Measurements from ENCODE around the gene EPHA2.

EPHA2 gene

GRCh38 chr1:16146279-16147155 is 9.4 kb downstream of the EPHA2 start:
- Histone ChIP-seq H3K9ac (ENCODE audit: low read length in 2 of 2) (peak overlapping the region; percentile 39 to 62), H3K27ac (ENCODE audit: low read length) (peak overlapping the region; percentile 75), H3K9me3 (ENCODE audit: control insufficient read depth in 2 of 2, low read length in 2 of 2) (no peaks in the 10 kb centered on the region), H3K4me3 (ENCODE audit: low read length in 2 of 2) (peak overlapping the region; percentile 54 to 71), H3K4me1 (ENCODE audit: control insufficient read depth, insufficient read depth, low read length) (peaks cover 46% of the 10 kb centered on the region), H3K36me3 (ENCODE audit: control insufficient read depth in 2 of 2, insufficient read depth in 2 of 2, low read length in 2 of 2) (peaks cover 2 to 10% of the 10 kb centered on the region in 2 donors), H3K27me3 (ENCODE audit: control insufficient read depth in 1 of 2, insufficient read depth in 2 of 2, low read length in 2 of 2) (no peaks in the 10 kb centered on the region)

GRCh38 chr1:16145662-16146278 is 10.1 kb downstream of the EPHA2 start:
- Histone ChIP-seq H3K9ac (ENCODE audit: low read length in 2 of 2) (peak overlapping the region; percentile 39 to 62), H3K4me3 (ENCODE audit: low read length in 2 of 2) (peak overlapping the region; percentile 54 to 71), H3K4me1 (ENCODE audit: control insufficient read depth, insufficient read depth, low read length) (peaks cover 51% of the 10 kb centered on the region)

GRCh38 chr1:16145030-16145661 is 10.7 kb downstream of the EPHA2 start:
- Histone ChIP-seq H3K4me1 (ENCODE audit: control insufficient read depth, insufficient read depth, low read length) (peaks cover 52% of the 10 kb centered on the region), H3K9ac (ENCODE audit: low read length in 2 of 2) (no peak overlapping the region), H3K27ac (ENCODE audit: low read length) (peak overlapping the region; percentile 75), H3K36me3 (ENCODE audit: control insufficient read depth in 2 of 2, insufficient read depth in 2 of 2, low read length in 2 of 2) (peaks cover 2 to 7% of the 10 kb centered on the region in 2 donors), H3K4me3 (ENCODE audit: low read length in 2 of 2) (peak overlapping the region in 1 of 2 donors; percentile 71), H3K9me3 (ENCODE audit: control insufficient read depth in 2 of 2, low read length in 2 of 2) (no peaks in the 10 kb centered on the region), H3K27me3 (ENCODE audit: control insufficient read depth in 1 of 2, insufficient read depth in 2 of 2, low read length in 2 of 2) (no peaks in the 10 kb centered on the region)

More at GRCh38 chr1:16145662-16146278, 10.1 kb downstream of the EPHA2 start:
- no peaks in the 10 kb centered on the region for H3K9me3 ChIP-seq (ENCODE audit: control insufficient read depth in 2 of 2, low read length in 2 of 2)
- H3K36me3 ChIP-seq (ENCODE audit: control insufficient read depth in 2 of 2, insufficient read depth in 2 of 2, low read length in 2 of 2): peaks cover 2 to 10% of the 10 kb centered on the region in 2 donors
- no peaks in the 10 kb centered on the region for H3K27me3 ChIP-seq (ENCODE audit: control insufficient read depth in 1 of 2, insufficient read depth in 2 of 2, low read length in 2 of 2)
- H3K27ac ChIP-seq (ENCODE audit: low read length): peak overlapping the region; percentile 75

DNA sequence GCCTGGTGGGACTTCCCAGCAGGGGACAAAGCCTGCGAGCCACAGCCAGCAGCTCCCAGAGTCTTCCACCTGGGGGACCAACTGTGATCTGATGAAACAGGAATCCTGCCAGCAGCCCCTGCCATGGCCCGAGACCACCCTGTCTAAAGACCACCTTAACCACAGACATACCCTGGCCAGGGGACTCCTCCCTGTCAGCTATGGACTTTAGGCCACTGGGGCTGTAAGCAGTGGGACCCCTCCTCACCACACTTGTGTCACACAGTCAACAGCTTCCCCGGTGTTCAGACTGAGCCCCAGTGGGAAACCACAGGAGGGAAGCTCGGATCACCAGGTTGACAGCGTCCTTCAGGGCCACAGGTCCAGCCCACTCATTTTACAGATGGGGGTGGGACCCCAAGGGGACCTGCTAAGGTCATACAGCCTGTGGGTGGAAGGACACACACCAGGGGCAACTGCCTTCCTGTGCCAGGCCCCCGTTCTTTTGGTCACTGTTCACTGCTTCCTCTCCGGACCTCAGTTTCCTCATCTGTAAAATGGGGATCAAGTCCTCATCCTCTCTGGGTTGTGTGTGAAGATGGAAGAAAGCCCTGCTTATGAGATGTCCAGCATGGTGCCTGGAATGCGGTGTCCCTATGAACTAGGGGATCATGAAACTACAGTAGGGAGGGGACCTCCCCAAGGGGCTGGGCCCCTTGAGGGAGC is 11.4 kb downstream of the EPHA2 start:
- Histone ChIP-seq H3K27me3 (ENCODE audit: control insufficient read depth in 1 of 2, insufficient read depth in 2 of 2, low read length in 2 of 2) (no peaks in the 10 kb centered on the region), H3K9me3 (ENCODE audit: control insufficient read depth in 2 of 2, low read length in 2 of 2) (no peaks in the 10 kb centered on the region), H3K4me3 (ENCODE audit: low read length in 2 of 2) (no peak overlapping the region), H3K36me3 (ENCODE audit: control insufficient read depth in 2 of 2, insufficient read depth in 2 of 2, low read length in 2 of 2) (peaks cover 2 to 7% of the 10 kb centered on the region in 2 donors), H3K4me1 (ENCODE audit: control insufficient read depth, insufficient read depth, low read length) (peaks cover 59% of the 10 kb centered on the region), H3K27ac (ENCODE audit: low read length) (peak overlapping the region; percentile 75), H3K9ac (ENCODE audit: low read length in 2 of 2) (no peak overlapping the region)

GRCh38 chr1:16143566-16144324 is 12.1 kb downstream of the EPHA2 start:
- no peak overlapping the region for H3K4me3 ChIP-seq (ENCODE audit: low read length in 2 of 2)
- H3K9ac ChIP-seq (ENCODE audit: low read length in 2 of 2): no peak overlapping the region
- H3K9me3 ChIP-seq (ENCODE audit: control insufficient read depth in 2 of 2, low read length in 2 of 2): no peaks in the 10 kb centered on the region
- H3K4me1 ChIP-seq (ENCODE audit: control insufficient read depth, insufficient read depth, low read length): peaks cover 63% of the 10 kb centered on the region
- H3K27ac ChIP-seq (ENCODE audit: low read length): no peak overlapping the region
- H3K27me3 ChIP-seq (ENCODE audit: control insufficient read depth in 1 of 2, insufficient read depth in 2 of 2, low read length in 2 of 2): no peaks in the 10 kb centered on the region
- H3K36me3 ChIP-seq (ENCODE audit: control insufficient read depth in 2 of 2, insufficient read depth in 2 of 2, low read length in 2 of 2): peaks cover 2 to 7% of the 10 kb centered on the region in 2 donors

GRCh38 chr1:16143005-16143565 is 12.8 kb downstream of the EPHA2 start:
- Histone ChIP-seq H3K9ac (ENCODE audit: low read length in 2 of 2) (no peak overlapping the region), H3K9me3 (ENCODE audit: control insufficient read depth in 2 of 2, low read length in 2 of 2) (no peaks in the 10 kb centered on the region), H3K4me3 (ENCODE audit: low read length in 2 of 2) (no peak overlapping the region), H3K27me3 (ENCODE audit: control insufficient read depth in 1 of 2, insufficient read depth in 2 of 2, low read length in 2 of 2) (no peaks in the 10 kb centered on the region), H3K27ac (ENCODE audit: low read length) (no peak overlapping the region), H3K4me1 (ENCODE audit: control insufficient read depth, insufficient read depth, low read length) (peaks cover 63% of the 10 kb centered on the region), H3K36me3 (ENCODE audit: control insufficient read depth in 2 of 2, insufficient read depth in 2 of 2, low read length in 2 of 2) (peaks cover 0 to 3% of the 10 kb centered on the region in 2 donors)

GRCh38 chr1:16142383-16142995 is 13.4 kb downstream of the EPHA2 start:
- H3K4me3 ChIP-seq (ENCODE audit: low read length in 2 of 2): no peak overlapping the region
- no peaks in the 10 kb centered on the region for H3K27me3 ChIP-seq (ENCODE audit: control insufficient read depth in 1 of 2, insufficient read depth in 2 of 2, low read length in 2 of 2)
- H3K9ac ChIP-seq (ENCODE audit: low read length in 2 of 2): no peak overlapping the region
- no peaks in the 10 kb centered on the region for H3K9me3 ChIP-seq (ENCODE audit: control insufficient read depth in 2 of 2, low read length in 2 of 2)
- H3K36me3 ChIP-seq (ENCODE audit: control insufficient read depth in 2 of 2, insufficient read depth in 2 of 2, low read length in 2 of 2): peaks cover 3 to 5% of the 10 kb centered on the region in 2 donors
- peak overlapping the region; percentile 70 for H3K27ac ChIP-seq (ENCODE audit: low read length)
- peaks cover 63% of the 10 kb centered on the region for H3K4me1 ChIP-seq (ENCODE audit: control insufficient read depth, insufficient read depth, low read length)

GRCh38 chr1:16141573-16142336 is 14.1 kb downstream of the EPHA2 start:
- H3K27me3 ChIP-seq (ENCODE audit: control insufficient read depth in 1 of 2, insufficient read depth in 2 of 2, low read length in 2 of 2): no peaks in the 10 kb centered on the region
- H3K4me3 ChIP-seq (ENCODE audit: low read length in 2 of 2): peak overlapping the region in 1 of 2 donors; percentile 29
- peaks cover 57% of the 10 kb centered on the region for H3K4me1 ChIP-seq (ENCODE audit: control insufficient read depth, insufficient read depth, low read length)
- H3K9ac ChIP-seq (ENCODE audit: low read length in 2 of 2): peak overlapping the region in 1 of 2 donors; percentile 6
- H3K27ac ChIP-seq (ENCODE audit: low read length): peak overlapping the region; percentile 70
- H3K36me3 ChIP-seq (ENCODE audit: control insufficient read depth in 2 of 2, insufficient read depth in 2 of 2, low read length in 2 of 2): peaks cover 3 to 5% of the 10 kb centered on the region in 2 donors
- no peaks in the 10 kb centered on the region for H3K9me3 ChIP-seq (ENCODE audit: control insufficient read depth in 2 of 2, low read length in 2 of 2)

DNA sequence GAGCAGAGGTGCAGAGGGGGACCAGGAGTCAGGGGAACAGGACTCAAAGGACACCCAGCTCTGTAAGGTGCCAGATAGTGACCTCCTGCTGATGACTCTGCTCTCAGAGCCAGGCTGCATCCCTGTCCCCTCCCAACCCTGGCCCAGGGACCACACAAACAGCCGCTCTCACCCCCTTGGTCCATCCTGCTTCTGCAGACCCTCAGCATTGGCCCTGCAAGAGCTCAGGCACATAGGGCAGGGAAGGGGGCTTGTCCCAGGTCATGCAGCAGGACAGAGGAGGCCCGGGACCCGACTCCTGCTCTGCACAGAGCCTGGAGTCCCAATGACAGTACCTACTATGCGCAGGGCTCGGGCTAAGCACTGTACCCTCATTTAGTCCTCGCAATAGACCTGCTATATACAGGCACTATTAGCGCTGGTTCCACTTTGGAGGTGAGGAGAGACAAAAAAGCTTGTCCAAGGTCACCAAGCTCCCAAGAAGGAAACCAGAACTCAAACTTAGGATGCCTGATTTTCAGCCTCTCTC is 15.7 kb downstream of the EPHA2 start:
- H3K36me3 ChIP-seq (ENCODE audit: control insufficient read depth in 2 of 2, insufficient read depth in 2 of 2, low read length in 2 of 2): peaks cover 3 to 5% of the 10 kb centered on the region in 2 donors
- H3K27me3 ChIP-seq (ENCODE audit: control insufficient read depth in 1 of 2, insufficient read depth in 2 of 2, low read length in 2 of 2): no peaks in the 10 kb centered on the region
- H3K4me1 ChIP-seq (ENCODE audit: control insufficient read depth, insufficient read depth, low read length): peaks cover 41% of the 10 kb centered on the region
- H3K9me3 ChIP-seq (ENCODE audit: control insufficient read depth in 2 of 2, low read length in 2 of 2): no peaks in the 10 kb centered on the region
- H3K9ac ChIP-seq (ENCODE audit: low read length in 2 of 2): no peak overlapping the region
- H3K4me3 ChIP-seq (ENCODE audit: low read length in 2 of 2): no peak overlapping the region
- no peak overlapping the region for H3K27ac ChIP-seq (ENCODE audit: low read length)
